Neural cell (in vitro differentiated cells): ENCODE data around the gene GPR139. TPM values are rescaled to one million over a fixed set of nuclear protein-coding genes. Genes with fewer than 3 reads are reported as not detected.

Experiments
- H2AFZ ChIP-seq: fragments of 200-600, 300-800 bp; sonication (generic), shearing (Covaris generic); 2 replicates; pipeline ENCODE4 v1.6.0; 2014; ENCODE audit warnings: low read depth, mild to moderate bottlenecking, antibody characterized with exemption, low read length, moderate library complexity
- H3F3A ChIP-seq: fragments of 200-600 bp; shearing (Covaris generic); 2 replicates; pipeline ENCODE4 v1.6.1; 2016; ENCODE audit warnings: mild to moderate bottlenecking, moderate library complexity, mixed read lengths, antibody characterized with exemption, low read length; ENCODE audit not compliant: insufficient read depth, poor library complexity, severe bottlenecking
- H3K27ac ChIP-seq: fragments of 200-600, 300-800 bp; sonication (generic), shearing (Covaris generic); 2 replicates; pipeline ENCODE4 v1.5.1; 2014; ENCODE audit warnings: mild to moderate bottlenecking, low read length, moderate library complexity
- H3K27me3 ChIP-seq: fragments of 300-800, 200-600 bp; sonication (generic), shearing (Covaris generic); 2 replicates; pipeline ENCODE4 v1.6.0; 2014; ENCODE audit warnings: mild to moderate bottlenecking, low read depth, low read length, moderate library complexity; ENCODE audit not compliant: insufficient read depth
- H3K36me3 ChIP-seq: fragments of 300-800, 200-600 bp; sonication (generic), shearing (Covaris generic); 2 replicates; pipeline ENCODE4 v1.5.1; 2014; ENCODE audit warnings: mild to moderate bottlenecking, antibody characterized with exemption, low read length, moderate library complexity; ENCODE audit not compliant: insufficient read depth
- H3K4me2 ChIP-seq: fragments of 300-800, 200-600 bp; sonication (generic), shearing (Covaris generic); 2 replicates; pipeline ENCODE4 v1.6.0; 2014; ENCODE audit warnings: mild to moderate bottlenecking, low read length
- H3K4me3 ChIP-seq: fragments of 300-800, 200-600 bp; sonication (generic), shearing (Covaris generic); 2 replicates; pipeline ENCODE4 v1.5.1; 2014; ENCODE audit warnings: mild to moderate bottlenecking, low read length, moderate library complexity
- H3K79me2 ChIP-seq: fragments of 200-600 bp; shearing (Covaris generic); replicated peaks from 2 replicates; pipeline ENCODE4 v1.6.0; 2014; ENCODE audit warnings: mild to moderate bottlenecking, low read length, moderate library complexity; ENCODE audit not compliant: insufficient read depth
- H3K9ac ChIP-seq: fragments of 300-800, 200-600 bp; sonication (generic), shearing (Covaris generic); 2 replicates; pipeline ENCODE4 v1.6.1; 2016; ENCODE audit warnings: mild to moderate bottlenecking, low read length, mixed read lengths
- H3K9me2 ChIP-seq: fragments of 200-600 bp; shearing (Covaris generic); 2 replicates; pipeline ENCODE4 v1.6.1; 2016; ENCODE audit warnings: mild to moderate bottlenecking, low read length, mixed read lengths; ENCODE audit not compliant: insufficient read depth
- H3K9me3 ChIP-seq: fragments of 200-600, 300-800 bp; sonication (generic), shearing (Covaris generic); 2 replicates; pipeline ENCODE4 v1.6.1; 2016; ENCODE audit warnings: mild to moderate bottlenecking, mixed run types, low read length, moderate library complexity, mixed read lengths
- H4K20me1 ChIP-seq: fragments of 200-600 bp; shearing (Covaris generic); 2 replicates; pipeline ENCODE4 v1.6.1; 2016; ENCODE audit warnings: mild to moderate bottlenecking, mixed run types; ENCODE audit not compliant: insufficient read depth
- EP300 ChIP-seq: fragments of 450-650 bp; conservative IDR thresholded peaks from 2 replicates; pipeline ENCODE4 v1.6.1; 2014; ENCODE audit warnings: antibody characterized with exemption, mild to moderate bottlenecking, moderate library complexity; ENCODE audit not compliant: poor library complexity, severe bottlenecking
- EZH2 ChIP-seq: fragments of 200-600, 300-800 bp; shearing (Covaris generic), sonication (generic); IDR thresholded peaks from 2 replicates; pipeline ENCODE4 v1.6.1; 2014; ENCODE audit warnings: antibody characterized with exemption, low read length, borderline replicate concordance, mild to moderate bottlenecking; ENCODE audit not compliant: insufficient read depth, poor library complexity, severe bottlenecking
- MXI1 ChIP-seq: fragments of 450-650 bp; conservative IDR thresholded peaks from 2 replicates; pipeline ENCODE4 v1.6.1; 2014; ENCODE audit warnings: antibody characterized with exemption, mild to moderate bottlenecking; ENCODE audit not compliant: poor library complexity, severe bottlenecking
- POLR2AphosphoS5 ChIP-seq: IDR thresholded peaks from 2 replicates; pipeline ENCODE4 v1.6.1; 2012
- RAD21 ChIP-seq: fragments of 450-650 bp; conservative IDR thresholded peaks from 2 replicates; pipeline ENCODE4 v1.6.1; 2014; ENCODE audit warnings: antibody characterized with exemption, mild to moderate bottlenecking, moderate library complexity
- SMC3 ChIP-seq: fragments of 450-650 bp; conservative IDR thresholded peaks from 2 replicates; pipeline ENCODE4 v1.6.1; 2014; ENCODE audit warnings: antibody characterized with exemption, mild to moderate bottlenecking, moderate library complexity; ENCODE audit not compliant: poor library complexity
- TAF1 ChIP-seq: IDR thresholded peaks from 2 replicates; pipeline ENCODE4 v1.6.1; 2012; ENCODE audit warnings: low read depth
- polyA plus RNA-seq: library from polyadenylated mRNA; depleted of rRNA; stranded (reverse); fragments of >200 nt; gene quantifications from 2 replicates; pipeline ENCODE4 v1.2.3, GENCODE V29; 2014
- TF ChIP-seq, protein P1 (sequence below): fragments of 450-650 bp; IDR thresholded peaks from 2 replicates; pipeline ENCODE4 v1.5.1; 2014; ENCODE audit warnings: antibody characterized with exemption, mild to moderate bottlenecking, moderate library complexity; ENCODE audit not compliant: poor library complexity, severe bottlenecking
- TF ChIP-seq, protein P2 (sequence below): IDR thresholded peaks from 2 replicates; pipeline ENCODE4 v1.6.1; 2012; ENCODE audit warnings: borderline replicate concordance

The GPR139 gene
- polyA plus RNA-seq, 1 donor from 2014 or later, result 0.52 TPM

DNA sequence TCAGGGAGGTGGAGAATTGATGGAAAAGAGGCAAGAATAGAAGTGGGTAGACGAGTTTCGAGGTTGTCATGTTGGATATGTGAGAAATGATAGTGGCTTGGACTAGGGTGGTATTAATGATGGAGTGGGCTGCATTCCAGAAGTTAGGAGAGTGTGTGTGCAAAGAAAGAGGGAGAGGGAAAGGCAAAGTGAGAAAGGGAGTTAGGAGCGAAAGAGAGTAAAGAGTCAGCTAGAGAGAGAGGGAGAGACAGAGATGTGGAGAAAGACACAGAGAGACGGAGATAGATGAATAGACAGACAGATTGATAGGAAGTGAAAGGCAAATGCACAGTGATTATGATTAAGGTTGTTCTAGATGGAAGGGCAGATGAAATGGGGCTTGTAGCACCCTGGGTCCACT, 5.4 kb upstream of the GPR139 start:
- TF ChIP-seq EP300, result no peak
- TF ChIP-seq EZH2, result no peak
- TF ChIP-seq POLR2AphosphoS5, result no peak
- TF ChIP-seq MXI1, result no peak
- TF ChIP-seq SMC3, result no peak
- TF ChIP-seq, protein P1, sequence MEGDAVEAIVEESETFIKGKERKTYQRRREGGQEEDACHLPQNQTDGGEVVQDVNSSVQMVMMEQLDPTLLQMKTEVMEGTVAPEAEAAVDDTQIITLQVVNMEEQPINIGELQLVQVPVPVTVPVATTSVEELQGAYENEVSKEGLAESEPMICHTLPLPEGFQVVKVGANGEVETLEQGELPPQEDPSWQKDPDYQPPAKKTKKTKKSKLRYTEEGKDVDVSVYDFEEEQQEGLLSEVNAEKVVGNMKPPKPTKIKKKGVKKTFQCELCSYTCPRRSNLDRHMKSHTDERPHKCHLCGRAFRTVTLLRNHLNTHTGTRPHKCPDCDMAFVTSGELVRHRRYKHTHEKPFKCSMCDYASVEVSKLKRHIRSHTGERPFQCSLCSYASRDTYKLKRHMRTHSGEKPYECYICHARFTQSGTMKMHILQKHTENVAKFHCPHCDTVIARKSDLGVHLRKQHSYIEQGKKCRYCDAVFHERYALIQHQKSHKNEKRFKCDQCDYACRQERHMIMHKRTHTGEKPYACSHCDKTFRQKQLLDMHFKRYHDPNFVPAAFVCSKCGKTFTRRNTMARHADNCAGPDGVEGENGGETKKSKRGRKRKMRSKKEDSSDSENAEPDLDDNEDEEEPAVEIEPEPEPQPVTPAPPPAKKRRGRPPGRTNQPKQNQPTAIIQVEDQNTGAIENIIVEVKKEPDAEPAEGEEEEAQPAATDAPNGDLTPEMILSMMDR, result no peak
- TF ChIP-seq, protein P2, sequence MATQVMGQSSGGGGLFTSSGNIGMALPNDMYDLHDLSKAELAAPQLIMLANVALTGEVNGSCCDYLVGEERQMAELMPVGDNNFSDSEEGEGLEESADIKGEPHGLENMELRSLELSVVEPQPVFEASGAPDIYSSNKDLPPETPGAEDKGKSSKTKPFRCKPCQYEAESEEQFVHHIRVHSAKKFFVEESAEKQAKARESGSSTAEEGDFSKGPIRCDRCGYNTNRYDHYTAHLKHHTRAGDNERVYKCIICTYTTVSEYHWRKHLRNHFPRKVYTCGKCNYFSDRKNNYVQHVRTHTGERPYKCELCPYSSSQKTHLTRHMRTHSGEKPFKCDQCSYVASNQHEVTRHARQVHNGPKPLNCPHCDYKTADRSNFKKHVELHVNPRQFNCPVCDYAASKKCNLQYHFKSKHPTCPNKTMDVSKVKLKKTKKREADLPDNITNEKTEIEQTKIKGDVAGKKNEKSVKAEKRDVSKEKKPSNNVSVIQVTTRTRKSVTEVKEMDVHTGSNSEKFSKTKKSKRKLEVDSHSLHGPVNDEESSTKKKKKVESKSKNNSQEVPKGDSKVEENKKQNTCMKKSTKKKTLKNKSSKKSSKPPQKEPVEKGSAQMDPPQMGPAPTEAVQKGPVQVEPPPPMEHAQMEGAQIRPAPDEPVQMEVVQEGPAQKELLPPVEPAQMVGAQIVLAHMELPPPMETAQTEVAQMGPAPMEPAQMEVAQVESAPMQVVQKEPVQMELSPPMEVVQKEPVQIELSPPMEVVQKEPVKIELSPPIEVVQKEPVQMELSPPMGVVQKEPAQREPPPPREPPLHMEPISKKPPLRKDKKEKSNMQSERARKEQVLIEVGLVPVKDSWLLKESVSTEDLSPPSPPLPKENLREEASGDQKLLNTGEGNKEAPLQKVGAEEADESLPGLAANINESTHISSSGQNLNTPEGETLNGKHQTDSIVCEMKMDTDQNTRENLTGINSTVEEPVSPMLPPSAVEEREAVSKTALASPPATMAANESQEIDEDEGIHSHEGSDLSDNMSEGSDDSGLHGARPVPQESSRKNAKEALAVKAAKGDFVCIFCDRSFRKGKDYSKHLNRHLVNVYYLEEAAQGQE, result no peak
- no peak for TF ChIP-seq RAD21
- no peak for TF ChIP-seq TAF1
- Histone ChIP-seq H3K27ac (no peak overlapping the region), H3K4me3 (no peak overlapping the region), H3K27me3 (peaks cover 11% of the 10 kb centered on the region), H4K20me1 (no peaks in the 10 kb centered on the region), H3K36me3 (no peaks in the 10 kb centered on the region), H3K9me2 (no peaks in the 10 kb centered on the region), H3K9ac (no peak overlapping the region), H3K9me3 (no peaks in the 10 kb centered on the region), H3K4me2 (no peak overlapping the region), H3K79me2 (no peaks in the 10 kb centered on the region), H2AFZ (no peak overlapping the region), H3F3A (no peaks in the 10 kb centered on the region)

DNA sequence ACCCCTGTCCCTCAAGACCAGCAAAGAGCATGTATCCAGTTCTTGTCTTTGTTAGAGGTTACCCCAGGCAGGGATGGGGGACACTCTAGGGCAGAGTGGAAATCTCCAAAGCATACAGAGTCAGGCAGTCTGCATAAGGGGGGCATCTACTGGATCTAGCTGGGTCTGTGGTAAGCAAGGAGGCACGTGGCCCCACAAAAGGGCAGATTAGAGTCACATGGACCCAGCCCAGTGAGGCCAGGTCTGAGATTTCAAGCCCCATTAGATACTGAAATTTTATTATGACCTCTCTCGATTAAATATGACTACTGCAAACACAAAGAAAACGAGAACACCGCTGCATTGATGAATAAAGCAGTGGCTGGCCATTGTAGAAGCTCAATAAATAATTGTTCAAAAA, 1.6 kb upstream of the GPR139 start:
- Histone ChIP-seq H3K9ac (no peak overlapping the region), H3F3A (no peaks in the 10 kb centered on the region), H4K20me1 (no peaks in the 10 kb centered on the region), H3K79me2 (no peaks in the 10 kb centered on the region), H3K9me3 (no peaks in the 10 kb centered on the region), H3K4me2 (no peak overlapping the region), H3K36me3 (no peaks in the 10 kb centered on the region), H3K27me3 (peaks cover 44% of the 10 kb centered on the region), H2AFZ (no peak overlapping the region), H3K9me2 (no peaks in the 10 kb centered on the region), H3K4me3 (no peak overlapping the region), H3K27ac (no peak overlapping the region)
- TF ChIP-seq SMC3 (no peak), RAD21 (no peak), POLR2AphosphoS5 (no peak), MXI1 (no peak), TAF1 (no peak)
- TF ChIP-seq, protein P2, result no peak
